ENCODE measurements around the gene AEBP1. TPM values are rescaled to one million over a fixed set of nuclear protein-coding genes. Genes with fewer than 3 reads are reported as not detected.

The AEBP1 gene
- total RNA-seq, 1 donor from 2014 or later, result 0.26 TPM

DNA sequence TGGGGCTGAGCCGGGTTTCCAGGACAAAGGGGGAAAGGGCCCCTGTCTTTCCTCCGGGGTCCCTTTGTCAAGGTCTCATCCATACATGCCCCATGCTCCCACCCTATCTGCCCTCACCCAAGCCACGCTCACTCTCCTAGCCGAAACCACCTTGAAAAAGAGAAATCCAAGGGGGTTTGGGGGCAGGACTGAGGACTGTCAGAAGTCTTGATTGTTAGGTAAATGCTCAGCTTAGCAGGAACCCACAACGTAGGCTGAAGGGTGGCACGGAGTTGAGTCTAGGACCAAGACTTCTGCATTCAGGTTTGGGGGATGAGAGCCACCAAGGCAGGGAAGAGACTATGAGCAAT lies 38.1 kb upstream of the AEBP1 start:
- Histone ChIP-seq H3K4me3 (ENCODE audit: low read depth, low read length) (no peak overlapping the region), H3K36me3 (ENCODE audit: control insufficient read depth, insufficient read depth, low read length) (no peaks in the 10 kb centered on the region), H3K27me3 (ENCODE audit: control insufficient read depth, insufficient read depth, low read length) (no peaks in the 10 kb centered on the region)
- TF ChIP-seq, protein P1, sequence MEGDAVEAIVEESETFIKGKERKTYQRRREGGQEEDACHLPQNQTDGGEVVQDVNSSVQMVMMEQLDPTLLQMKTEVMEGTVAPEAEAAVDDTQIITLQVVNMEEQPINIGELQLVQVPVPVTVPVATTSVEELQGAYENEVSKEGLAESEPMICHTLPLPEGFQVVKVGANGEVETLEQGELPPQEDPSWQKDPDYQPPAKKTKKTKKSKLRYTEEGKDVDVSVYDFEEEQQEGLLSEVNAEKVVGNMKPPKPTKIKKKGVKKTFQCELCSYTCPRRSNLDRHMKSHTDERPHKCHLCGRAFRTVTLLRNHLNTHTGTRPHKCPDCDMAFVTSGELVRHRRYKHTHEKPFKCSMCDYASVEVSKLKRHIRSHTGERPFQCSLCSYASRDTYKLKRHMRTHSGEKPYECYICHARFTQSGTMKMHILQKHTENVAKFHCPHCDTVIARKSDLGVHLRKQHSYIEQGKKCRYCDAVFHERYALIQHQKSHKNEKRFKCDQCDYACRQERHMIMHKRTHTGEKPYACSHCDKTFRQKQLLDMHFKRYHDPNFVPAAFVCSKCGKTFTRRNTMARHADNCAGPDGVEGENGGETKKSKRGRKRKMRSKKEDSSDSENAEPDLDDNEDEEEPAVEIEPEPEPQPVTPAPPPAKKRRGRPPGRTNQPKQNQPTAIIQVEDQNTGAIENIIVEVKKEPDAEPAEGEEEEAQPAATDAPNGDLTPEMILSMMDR (IDR thresholded peaks at IDR 0.05; ENCODE audit: insufficient read depth, low read length, severe bottlenecking), result no peak
- no peak for FAIRE-seq
- DNase-seq (ENCODE audit: low read depth), result no peak

DNA sequence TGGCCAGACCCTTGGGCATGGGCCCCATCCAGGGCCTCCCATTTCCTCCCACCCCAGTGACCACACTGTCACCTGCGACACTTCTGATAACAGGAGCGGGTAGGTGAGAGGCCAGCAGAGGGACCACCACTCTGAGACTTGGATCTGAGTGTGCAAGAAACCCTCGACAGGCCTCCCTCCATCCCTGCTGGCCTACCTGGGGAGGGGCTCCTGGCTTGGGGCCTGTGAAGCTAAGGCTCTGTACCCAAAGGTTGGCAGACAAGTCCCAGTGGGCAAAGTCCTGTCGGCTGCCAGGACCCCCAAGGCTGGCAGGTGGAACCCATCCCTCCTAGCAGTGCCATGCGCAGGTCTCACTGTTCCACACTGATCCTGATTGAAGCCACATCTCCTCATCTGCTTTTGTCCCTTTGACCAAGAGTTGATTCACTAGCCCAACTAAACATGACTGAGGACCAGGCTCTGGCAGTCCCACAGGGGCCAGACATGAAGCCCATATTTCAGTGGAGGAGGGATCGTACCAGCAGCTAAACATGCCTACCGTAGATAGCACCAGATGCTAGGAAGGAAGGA lies 37.6 kb upstream of the AEBP1 start:
- no peak for FAIRE-seq

DNA sequence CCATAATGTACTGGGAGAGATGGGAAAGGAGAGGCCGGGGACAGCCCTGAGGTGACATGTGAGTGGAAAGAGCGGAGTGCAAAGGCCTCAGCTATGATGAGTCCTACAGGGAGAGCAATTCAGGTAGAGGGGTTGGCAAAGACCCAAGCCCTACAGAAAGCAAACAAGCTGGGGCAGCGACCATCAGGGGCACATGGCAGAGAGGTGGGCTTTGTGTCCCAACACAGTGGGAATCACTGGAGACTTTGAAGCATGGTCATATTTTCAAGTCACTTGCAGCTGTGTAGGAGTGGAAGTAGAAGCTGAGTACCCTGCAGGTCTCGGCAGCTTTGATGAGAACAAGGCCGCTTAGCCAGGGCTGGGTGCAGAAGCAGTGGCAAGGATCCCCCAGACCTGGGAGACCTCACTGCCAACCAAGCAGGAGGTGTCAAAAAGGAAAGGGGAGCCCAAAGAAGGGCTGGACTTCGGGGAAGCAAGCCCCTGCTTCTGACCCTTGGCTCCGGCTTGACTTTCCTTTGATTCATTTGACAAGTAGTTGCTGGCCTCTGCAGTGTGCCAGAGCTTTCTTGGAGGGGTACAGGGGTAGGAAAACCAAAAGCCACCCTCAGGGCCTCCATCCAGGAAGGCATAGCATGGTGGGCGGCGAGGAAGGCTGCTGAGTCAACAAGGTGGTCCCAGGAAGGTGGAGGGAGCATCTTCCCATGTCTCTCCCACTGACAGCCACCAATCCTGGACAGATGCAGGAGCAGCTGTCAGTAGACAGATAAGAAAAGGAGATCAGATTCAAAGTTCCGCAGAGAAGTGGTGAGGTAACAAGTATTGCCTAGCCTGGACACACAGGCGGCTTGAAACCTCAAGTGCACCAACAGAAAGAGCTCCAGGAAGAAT lies 36.8 kb upstream of the AEBP1 start:
- H3K4me3 ChIP-seq (ENCODE audit: low read depth, low read length), result no peak overlapping the region
- no peaks in the 10 kb centered on the region for H3K27me3 ChIP-seq (ENCODE audit: control insufficient read depth, insufficient read depth, low read length)
- DNase-seq (ENCODE audit: low read depth) (no peak), FAIRE-seq (no peak)
- H3K36me3 ChIP-seq (ENCODE audit: control insufficient read depth, insufficient read depth, low read length), result no peaks in the 10 kb centered on the region
- TF ChIP-seq, protein P1 (IDR thresholded peaks at IDR 0.05; ENCODE audit: insufficient read depth, low read length, severe bottlenecking), result no peak

More for the DNA sequence above, 37.6 kb upstream of the AEBP1 start:
- DNase-seq (ENCODE audit: low read depth), result no peak
- no peaks in the 10 kb centered on the region for H3K27me3 ChIP-seq (ENCODE audit: control insufficient read depth, insufficient read depth, low read length)
- H3K4me3 ChIP-seq (ENCODE audit: low read depth, low read length), result no peak overlapping the region
- H3K36me3 ChIP-seq (ENCODE audit: control insufficient read depth, insufficient read depth, low read length), result no peaks in the 10 kb centered on the region
- TF ChIP-seq, protein P1 (IDR thresholded peaks at IDR 0.05; ENCODE audit: insufficient read depth, low read length, severe bottlenecking), result no peak

DNA sequence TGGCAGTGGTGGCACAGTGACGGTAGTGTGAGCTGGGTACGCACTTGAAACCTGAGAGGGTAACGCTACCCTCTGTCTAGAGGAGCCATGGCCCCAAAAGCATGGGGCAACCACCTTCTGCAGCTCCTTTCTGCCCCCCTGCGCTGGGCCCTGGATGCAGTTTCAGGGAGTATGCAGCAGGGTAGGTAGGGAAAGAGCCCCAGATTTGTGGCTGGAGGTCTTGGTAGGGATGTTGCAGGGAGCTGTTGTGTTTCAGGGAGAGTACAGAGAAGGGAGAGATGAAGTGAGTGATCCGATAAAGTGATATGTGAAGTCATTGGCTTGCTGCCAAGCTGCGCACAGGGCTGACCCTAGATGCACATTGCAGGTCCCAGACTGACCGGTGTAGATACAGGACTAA lies 36.1 kb upstream of the AEBP1 start:
- FAIRE-seq (no peak), DNase-seq (ENCODE audit: low read depth) (no peak)
- no peaks in the 10 kb centered on the region for H3K27me3 ChIP-seq (ENCODE audit: control insufficient read depth, insufficient read depth, low read length)
- peaks cover 4% of the 10 kb centered on the region for H3K36me3 ChIP-seq (ENCODE audit: control insufficient read depth, insufficient read depth, low read length)
- TF ChIP-seq, protein P1 (IDR thresholded peaks at IDR 0.05; ENCODE audit: insufficient read depth, low read length, severe bottlenecking), result no peak
- H3K4me3 ChIP-seq (ENCODE audit: low read depth, low read length), result no peak overlapping the region

DNA sequence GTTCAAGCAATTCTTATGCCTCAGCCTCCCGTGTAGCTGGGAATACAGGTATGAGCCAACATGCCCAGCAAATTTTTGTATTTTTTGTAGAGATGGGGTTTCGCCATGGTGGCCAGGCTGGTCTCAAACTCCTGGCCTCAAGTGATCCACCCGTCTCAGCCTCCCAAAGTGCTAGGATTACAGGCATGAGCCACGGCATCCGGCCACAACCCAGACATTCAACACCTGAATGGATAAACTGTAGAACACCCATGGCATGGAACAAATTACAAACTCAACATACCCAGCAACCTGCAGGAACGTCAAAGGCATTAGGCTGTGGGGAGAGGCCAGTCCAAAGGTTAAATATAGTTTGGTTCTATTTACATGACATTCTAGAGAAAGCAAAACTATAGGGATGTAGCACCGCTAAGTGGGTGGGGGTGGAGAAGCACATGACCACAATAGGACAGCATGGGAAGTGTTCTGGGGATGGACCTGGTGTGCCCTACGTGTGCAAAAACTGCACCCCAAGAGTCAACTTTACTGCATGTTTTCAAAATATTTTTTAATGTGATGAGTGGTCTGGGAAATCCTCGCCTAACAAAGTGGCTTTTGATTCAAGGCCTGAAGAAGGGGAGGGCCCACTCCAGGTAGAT lies 32.3 kb upstream of the AEBP1 start:
- H3K27me3 ChIP-seq (ENCODE audit: control insufficient read depth, insufficient read depth, low read length), result no peaks in the 10 kb centered on the region
- H3K4me3 ChIP-seq (ENCODE audit: low read depth, low read length), result no peak overlapping the region
- peak; percentile 31 for DNase-seq (ENCODE audit: low read depth)
- TF ChIP-seq, protein P1 (IDR thresholded peaks at IDR 0.05; ENCODE audit: insufficient read depth, low read length, severe bottlenecking), result no peak
- peaks cover 17% of the 10 kb centered on the region for H3K36me3 ChIP-seq (ENCODE audit: control insufficient read depth, insufficient read depth, low read length)
- FAIRE-seq, result no peak
